Middle frontal gyrus (tissue), 1 donor: Measurements from ENCODE around the gene DUSP5.

Experiments used
- DNase-seq: peaks from one replicate; pipeline ENCODE4 v3.0.0-alpha.2; 2015; ENCODE audit warnings: low spot score; ENCODE audit errors: extremely low spot score

Gene DUSP5

DNA sequence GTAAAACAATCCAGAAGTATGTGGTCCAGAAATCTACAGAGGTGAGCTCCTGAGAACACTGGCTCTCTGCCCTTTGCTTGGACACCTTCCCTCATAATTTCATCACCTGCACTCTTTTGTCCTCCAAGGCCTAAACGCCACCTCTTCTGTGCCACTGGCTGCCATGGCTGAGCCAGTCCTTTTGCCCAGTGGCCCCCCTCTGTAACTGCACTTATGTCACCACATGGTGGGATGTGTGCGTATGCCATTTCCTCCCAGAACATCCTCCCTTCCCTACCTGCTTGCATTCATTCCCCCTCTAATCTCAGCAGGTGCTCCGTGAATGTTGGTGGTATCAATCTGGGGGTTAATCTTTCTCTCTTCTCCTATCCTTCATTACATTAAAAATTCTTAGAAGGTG lies 17.3 kb upstream of the DUSP5 start:
- DNase-seq: no peak

- DNase-seq: no peak
Observed at GRCh38 chr10:110481919-110482318, 15.8 kb upstream of the DUSP5 start.

DNA sequence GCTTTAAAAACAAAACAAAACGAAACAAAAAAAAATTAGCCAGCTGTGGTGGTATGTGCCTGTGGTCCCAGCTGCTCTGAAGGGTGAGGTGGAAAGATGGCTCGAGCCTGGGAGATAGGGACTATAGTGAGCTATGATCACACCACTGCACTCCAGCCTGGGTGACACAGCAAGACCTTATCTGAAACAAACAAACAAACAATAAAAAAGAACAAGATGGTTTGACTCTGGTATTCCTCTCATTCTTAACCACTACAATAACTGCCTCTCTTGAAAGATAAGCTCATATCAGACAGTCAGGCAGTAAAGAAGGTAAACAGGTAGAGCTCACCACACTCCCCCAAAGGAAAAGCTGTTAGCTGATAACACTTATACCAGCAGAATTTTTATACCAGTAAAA lies 14.1 kb upstream of the DUSP5 start:
- no peak for DNase-seq

- no peak for DNase-seq
Observed at GRCh38 chr10:110485541-110485940, 12.2 kb upstream of the DUSP5 start.

DNA sequence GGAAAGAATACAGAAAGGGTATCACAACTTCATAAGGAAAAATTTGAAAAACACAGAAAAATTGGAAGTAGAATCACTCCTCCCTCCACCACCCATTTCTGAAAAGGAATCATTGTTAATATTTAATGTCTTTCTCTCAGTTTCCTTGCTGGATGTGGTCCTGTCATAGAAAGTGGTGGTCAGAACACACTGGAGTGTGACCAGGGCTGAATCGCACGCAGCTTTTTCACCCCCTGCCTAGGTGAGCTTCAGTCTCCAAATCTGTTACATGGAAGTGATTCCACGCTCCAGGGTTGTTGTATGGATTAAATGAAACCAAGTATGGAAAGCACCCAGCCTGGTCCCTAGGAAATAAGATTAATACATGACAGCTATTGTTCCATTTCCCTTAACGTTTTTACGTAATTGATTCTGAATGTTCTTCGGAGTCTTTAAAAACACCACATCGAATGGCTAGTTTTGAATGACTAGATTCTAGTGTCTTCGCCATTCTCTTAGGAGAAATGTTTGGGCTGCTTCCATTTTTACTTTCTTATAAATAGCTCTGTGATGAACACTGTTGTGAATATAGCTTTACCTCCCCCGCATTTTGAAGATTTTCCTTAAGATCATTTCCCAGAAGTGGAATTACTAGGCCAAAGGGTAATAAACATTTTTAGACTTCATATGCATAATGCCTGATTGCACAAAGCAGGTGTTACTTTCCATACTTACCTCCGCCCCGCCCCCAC lies 10.9 kb upstream of the DUSP5 start:
- DNase-seq: no peak

DNA sequence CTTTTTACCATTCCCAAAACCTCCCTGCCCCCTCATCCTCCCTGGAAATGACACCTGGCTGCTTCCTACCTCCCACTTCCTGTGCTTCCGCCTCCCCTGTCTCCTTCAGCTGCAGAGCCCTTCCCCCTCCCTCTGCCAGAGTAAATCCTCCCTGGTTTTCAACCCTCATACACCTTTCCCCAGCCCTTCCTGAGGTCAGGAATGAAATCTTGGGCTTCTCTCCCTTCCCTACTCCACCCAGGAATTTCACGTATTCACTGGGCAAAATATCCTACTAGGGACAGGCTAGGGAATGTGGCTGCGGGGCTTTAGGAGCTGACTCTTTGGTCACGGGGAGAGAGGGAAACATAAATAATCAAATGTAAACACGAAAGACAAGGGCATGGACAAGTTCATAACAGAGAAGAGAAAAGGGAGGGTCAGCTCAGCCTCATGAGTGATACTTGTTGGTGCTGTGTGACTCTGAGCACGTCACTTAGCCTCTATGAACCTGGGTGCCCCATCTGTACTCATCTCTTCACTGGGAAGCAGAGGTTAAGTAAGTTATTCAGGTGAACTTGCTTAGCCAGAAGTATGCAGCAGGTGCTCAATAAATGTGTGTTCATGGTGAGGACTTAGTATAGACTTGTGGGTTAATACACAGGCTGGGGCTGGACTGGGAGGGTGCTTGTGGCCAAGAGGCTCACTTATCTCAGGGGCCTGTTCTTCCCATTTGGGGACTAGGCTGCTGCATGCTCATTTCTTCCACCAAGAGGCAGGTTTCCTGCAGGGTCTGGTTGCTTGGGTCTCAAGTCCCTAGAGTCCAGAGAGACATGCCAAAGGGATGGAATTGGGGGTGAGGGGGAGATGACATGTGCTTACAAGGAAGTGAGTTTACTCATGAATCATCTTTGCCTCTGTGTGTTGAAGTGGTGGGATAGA lies 10.0 kb upstream of the DUSP5 start:
- no peak for DNase-seq

- DNase-seq: no peak
Observed at GRCh38 chr10:110488332-110488681, 9.4 kb upstream of the DUSP5 start.

- DNase-seq: no peak
Observed at GRCh38 chr10:110488940-110489339, 8.8 kb upstream of the DUSP5 start.

- no peak for DNase-seq
Observed at GRCh38 chr10:110490640-110491039, 7.1 kb upstream of the DUSP5 start.

DNA sequence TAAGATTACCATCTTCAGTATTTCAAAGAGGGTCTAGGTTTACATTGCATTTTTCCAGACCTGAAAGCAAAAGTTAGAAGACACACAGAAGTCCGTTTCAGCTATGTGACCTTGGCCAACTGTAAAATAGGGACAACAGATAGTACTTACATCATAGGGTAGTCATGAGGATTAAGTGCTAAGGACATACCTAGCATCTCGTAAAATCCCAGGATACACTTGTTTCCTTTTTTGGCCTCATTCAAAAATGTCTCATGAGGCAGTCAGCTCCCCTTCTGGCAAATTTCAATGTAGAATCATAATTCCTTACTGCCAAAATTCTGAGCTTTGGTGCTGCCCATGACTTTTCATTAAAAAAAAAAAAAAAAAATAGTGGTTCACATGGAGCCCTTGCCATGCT lies 6.4 kb upstream of the DUSP5 start:
- no peak for DNase-seq

DNA sequence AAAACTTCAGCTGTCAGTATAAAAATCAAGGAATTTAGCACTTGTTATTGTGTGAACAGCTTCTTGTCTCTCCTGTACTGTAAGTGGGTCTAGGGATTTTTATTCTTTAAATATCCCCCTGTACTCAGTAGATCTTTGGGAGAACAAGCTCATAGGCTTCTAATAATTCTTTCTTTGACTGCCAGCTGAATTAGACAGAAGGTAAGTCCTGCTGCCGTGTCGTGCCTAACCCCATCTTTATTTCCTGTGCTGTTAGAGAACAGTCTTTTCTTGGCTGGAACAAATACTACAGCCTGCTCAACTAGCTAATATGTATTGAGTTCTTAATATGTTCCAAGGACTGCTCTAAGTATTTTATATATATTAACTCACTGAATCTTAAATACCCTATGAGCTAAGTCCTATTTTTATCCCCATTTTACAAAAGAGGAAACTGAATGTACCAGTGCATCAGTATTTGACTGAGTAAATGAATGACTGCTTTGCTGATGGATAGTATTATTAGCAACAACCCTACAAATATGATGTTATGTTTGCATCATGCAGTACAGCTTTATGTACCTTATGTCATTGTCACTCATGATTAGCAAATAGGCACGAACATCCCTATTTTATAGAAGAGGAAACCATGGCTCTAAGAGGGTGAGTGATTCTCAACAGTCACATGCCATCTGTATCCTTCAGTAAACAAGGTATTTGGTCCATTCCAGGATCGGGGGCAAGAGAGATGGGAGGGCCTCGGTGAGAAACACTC lies 5.5 kb upstream of the DUSP5 start:
- no peak for DNase-seq

- DNase-seq: no peak
Observed at GRCh38 chr10:110493832-110494426, 3.8 kb upstream of the DUSP5 start.

DNA sequence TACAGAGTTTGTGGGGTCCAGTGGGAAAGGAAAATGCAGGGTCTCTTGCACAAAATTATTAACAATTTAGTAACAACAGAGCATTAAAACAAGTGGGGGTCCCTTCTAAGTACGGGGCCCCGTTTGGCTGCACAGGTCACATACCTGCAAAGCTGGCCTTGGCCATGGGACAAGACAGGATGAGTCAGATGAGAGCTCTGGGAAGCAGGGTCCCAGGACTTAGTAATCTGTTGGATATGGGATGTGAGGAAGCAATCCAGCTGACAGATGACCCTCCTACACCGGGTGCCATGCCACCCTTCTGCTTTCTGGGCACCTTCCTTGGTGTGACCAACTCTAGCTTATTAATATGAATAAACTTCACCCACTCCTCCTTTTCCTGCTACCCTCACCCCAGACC lies 3.2 kb upstream of the DUSP5 start:
- DNase-seq: no peak

GRCh38 chr10:110495731-110496552 lies 1.8 kb upstream of the DUSP5 start:
- no peak for DNase-seq

- DNase-seq: no peak
Observed at GRCh38 chr10:110496553-110497437, 912 bp upstream of the DUSP5 start.

- no peak for DNase-seq
Observed at GRCh38 chr10:110498087-110498981, 627 bp downstream of the DUSP5 start.

DNA sequence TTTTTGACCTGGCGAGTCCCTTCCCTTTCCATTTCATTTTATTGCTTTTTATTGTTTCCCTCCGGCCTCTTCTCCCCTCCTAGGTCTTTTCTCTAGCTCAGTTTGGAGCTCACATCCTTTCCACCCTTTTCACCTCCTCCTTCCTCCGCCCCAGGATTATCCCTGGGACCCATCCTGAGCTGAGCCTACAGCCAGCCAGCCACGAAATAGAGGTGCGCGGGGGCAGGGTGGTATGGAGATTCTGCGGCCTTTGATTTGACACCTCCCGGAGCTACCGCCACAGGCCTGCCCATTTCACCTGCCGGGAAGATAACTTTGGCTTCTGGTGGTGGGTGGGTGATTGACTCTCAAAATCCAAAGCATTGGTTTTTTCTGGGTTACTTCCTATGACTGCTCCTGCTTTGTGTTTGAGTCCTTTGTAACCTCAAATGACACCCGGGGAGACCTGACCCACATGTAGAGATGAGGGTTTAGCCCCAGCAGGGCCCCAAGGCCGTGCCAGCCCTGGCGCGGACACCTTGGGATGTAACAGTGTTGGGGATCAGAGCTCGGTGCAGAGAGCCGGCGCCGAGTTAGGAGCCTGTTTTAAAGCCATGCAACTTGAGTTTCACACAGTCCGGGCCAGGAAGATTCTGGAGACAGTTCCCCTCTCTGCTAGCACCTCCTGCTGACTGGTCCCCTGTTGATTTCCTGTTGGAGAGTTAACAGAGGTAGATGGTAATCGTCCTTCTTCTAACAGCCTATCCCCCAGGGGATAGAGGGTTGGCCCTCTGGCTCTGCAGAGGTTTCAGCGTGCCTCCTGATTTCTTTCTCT lies 1.5 kb downstream of the DUSP5 start:
- DNase-seq: no peak
